Activated naive CD4-positive, alpha-beta T cell treated with anti-CD3 and anti-CD28 coated beads, Interleukin-2, amount 10 ng/mL, durations not matched to agents 5 hours and 36 hours (primary cell): Measurements from ENCODE around the gene LPAR6. TPM values are rescaled to one million over a fixed set of nuclear protein-coding genes. Genes with fewer than 3 reads are reported as not detected.

Experiments
- total RNA-seq, 2 experiments: library from RNA; stranded (reverse); gene quantifications; one replicate each; pipeline ENCODE4 v1.2.3, GENCODE V29; 2021

Gene LPAR6
- total RNA-seq: 10 to 100 TPM; 92.1 to 94.7 TPM

GRCh38 chr13:48412881-48413351 is at the start of gene LPAR6:
Gene LPAR6, minus strand, starts transcription at chr13:48413113. Its CDS starts 690 bp downstream, at chr13:48412423.

Other genes starting within 250 kb of the LPAR6 start
- gene ITM2B, start 179.9 kb downstream of the LPAR6 start, total RNA-seq: 100 to 1,000 TPM; 296 to 297 TPM
- 10 to 100 TPM; 41.8 to 42.2 TPM for gene RB1, start 109.4 kb downstream of the LPAR6 start, total RNA-seq
- 10 to 100 TPM; 19.7 to 20.6 TPM for gene RCBTB2, start 120.0 kb upstream of the LPAR6 start, total RNA-seq
- gene CYSLTR2, start 240.8 kb upstream of the LPAR6 start, total RNA-seq: 1 to 10 TPM; 4.0 to 4.1 TPM